ENCODE data around the gene FOSL2.

The FOSL2 gene

DNA sequence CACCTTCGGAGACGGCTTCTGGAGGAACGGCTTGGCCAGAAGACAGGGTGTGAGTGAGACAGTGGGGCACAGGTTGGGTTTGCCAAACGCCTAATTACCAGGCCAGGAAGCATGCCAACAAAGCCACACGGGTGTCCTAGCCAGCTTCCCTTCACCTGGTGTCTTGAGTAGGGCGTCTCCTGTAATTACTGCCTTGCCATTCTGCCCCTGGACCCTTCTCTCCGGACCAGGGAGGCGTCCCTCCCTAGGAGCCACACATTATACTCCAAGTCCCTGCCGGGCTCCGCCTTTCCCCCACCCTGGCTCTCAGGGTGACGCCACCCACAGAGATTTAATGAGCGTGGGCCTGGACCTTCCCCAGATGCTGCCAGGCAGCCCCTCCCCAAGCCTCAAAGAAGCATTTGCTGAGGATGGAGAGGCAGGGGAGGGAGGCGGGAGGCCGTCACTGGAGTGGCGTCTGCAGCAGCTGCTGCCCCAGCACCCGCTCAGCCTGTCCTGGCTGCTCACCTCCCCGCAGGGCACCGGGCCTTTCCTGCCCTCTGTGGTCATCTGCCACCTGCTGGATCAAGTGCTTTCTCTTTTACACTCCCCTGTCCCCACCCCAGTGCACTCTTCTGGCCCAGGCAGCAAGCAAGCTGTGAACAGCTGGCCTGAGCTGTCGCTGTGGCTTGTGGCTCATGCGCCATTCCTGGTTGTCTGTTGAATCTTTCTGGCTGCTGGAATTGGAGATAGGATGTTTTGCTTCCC lies 20.7 kb downstream of the FOSL2 start:
- DNase-seq (ENCODE audit: low read depth) = no peak

DNA sequence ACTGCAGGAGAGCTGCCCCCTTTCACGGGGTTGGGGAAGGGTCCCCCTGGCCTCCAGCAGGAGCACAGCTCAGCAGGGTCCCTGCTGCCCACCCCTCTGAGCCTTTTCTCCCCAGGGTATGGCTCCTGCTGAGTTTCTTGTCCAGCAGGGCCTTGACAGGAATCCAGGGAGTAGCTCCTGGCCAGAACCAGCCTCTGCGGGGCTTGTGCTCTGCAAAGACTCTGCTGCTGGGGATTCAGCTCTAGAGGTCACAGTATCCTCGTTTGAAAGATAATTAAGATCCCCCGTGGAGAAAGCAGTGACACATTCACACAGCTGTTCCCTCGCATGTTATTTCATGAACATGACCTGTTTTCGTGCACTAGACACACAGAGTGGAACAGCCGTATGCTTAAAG lies 21.2 kb downstream of the FOSL2 start:
- no peak for DNase-seq (ENCODE audit: low read depth)

DNA sequence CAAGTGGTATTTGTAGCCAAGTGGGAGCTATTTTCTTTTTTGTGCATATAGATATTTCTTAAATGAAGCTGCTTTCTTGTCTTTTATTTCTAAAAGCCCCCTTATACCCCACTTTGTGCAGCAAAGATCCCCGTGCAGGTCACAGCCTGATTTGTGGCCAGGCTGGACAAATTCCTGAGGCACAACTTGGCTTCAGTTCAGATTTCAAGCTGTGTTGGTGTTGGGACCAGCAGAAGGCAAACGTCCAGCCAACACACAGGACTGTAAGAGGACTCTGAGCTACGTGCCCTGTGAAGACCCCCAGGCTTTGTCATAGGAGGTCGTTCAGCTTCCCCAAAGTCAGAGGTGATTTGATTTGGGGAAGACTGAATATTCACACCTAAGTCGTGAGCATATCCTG lies 21.9 kb downstream of the FOSL2 start:
- no peak for DNase-seq (ENCODE audit: low read depth)

DNA sequence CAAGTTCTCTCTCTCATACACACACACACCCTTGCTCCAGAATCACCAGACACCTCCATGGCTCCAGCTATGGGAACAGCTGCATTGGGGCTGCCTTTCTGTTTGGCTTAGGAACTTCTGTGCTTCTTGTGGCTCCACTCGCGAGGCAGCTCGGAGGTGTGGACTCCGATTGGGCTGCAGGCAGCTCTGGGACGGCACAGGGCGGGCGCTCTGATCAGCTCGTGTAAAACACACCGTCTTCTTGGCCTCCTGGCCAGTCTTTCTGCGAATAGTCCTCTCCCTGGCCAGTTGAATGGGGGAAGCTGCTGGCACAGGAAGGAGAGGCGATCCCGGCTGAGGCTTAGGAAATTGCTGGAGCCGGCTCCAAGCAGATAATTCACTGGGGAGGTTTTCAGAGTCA lies 22.4 kb downstream of the FOSL2 start:
- no peak for DNase-seq (ENCODE audit: low read depth)

DNA sequence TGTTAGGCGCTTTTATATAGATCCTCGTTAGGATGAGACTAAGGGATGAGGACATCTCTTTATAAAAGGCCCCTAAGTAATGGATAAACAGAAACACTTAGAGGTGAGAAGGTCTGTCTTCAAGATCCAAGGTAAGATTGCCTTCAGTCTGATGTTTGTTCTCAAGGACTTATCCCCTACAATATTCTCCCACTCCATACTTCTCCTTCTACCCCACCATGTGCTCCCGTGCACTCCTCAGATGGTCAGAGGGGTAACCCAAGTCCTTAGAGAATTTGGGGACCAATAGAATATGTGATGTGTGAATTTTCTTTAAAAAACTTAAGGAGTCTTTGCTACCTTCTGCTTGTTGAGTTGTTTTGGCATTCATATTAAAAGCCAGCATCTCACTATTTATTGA lies 23.1 kb downstream of the FOSL2 start:
- DNase-seq (ENCODE audit: low read depth) = no peak

DNA sequence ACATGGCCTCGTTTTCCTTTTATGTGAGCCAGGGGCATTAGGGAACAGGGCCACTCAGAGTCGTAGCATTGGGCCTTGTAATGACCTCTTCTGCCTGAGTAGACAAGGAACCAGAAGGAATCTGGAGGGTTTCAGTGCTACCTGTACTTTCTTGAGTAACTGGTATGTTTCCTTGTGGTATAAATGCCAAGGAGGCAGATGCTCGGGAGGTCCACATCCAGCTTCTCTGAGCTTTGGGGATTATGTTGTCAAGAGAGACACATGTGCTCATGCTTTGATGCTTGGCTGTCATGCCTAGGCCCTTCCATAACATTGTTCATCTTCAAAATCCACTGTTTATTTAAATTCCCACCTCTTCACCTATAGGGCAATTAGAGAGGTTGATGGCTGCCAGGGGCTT lies 26.3 kb downstream of the FOSL2 start:
- DNase-seq (ENCODE audit: low read depth) = no peak

DNA sequence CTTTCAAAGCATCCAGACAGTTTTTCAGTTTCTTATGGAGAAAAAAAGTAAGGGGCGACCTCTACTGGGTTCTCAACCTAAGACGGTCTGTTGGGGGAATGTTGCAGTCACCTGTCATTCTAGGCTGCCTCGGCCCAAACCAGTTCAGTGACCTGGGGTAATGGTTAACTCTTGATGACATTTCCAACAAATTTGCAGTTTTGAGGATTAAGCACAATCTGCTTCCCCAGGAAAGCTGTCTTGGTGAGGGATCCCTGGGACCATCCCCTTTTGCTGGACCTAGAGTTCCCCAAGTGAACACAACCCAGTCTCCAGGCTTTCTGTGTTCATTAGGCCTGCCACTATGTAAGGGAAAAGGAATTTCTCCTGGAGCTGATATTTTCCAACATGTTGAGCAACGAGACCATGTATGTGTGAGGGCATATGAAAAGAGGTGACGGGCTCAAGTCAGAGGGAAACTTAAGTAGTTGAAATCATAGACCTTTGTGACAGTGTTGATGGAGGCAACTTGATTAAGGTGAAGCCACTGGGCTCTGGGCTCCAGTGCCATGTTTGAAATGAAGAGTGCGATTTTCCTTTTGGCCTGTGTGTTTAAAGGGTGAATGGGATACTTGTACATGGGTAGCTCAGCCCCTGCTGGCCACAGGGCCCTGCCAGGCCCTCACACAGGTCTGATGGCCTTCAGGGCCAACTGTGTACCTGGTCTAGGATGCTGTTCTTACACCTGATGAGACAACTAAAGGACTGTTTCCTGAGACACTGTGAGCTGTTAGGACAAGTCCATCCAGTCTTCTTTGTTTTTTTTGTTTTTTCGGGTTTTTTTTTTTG lies 27.0 kb downstream of the FOSL2 start:
- DNase-seq (ENCODE audit: low read depth) = no peak

DNA sequence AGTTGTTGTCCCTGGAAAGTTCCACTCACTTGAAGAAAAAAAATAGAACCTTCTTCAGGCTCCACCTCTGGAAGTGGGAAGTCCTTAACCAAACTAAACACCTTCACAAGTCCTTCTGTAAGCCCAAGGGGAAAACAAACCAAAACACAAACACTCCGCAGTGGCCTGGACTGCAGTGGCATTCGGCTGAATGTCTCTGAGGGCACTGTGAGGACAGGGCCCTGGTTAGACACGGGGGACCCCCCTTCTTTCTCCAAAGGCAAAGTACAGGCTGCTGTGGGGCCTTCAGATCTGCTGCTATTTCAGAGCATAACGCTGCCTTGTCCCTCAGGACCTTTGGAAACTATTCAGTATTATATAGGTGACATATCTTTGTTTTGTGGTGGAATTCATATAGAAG lies 28.1 kb downstream of the FOSL2 start:
- no peak for DNase-seq (ENCODE audit: low read depth)

DNA sequence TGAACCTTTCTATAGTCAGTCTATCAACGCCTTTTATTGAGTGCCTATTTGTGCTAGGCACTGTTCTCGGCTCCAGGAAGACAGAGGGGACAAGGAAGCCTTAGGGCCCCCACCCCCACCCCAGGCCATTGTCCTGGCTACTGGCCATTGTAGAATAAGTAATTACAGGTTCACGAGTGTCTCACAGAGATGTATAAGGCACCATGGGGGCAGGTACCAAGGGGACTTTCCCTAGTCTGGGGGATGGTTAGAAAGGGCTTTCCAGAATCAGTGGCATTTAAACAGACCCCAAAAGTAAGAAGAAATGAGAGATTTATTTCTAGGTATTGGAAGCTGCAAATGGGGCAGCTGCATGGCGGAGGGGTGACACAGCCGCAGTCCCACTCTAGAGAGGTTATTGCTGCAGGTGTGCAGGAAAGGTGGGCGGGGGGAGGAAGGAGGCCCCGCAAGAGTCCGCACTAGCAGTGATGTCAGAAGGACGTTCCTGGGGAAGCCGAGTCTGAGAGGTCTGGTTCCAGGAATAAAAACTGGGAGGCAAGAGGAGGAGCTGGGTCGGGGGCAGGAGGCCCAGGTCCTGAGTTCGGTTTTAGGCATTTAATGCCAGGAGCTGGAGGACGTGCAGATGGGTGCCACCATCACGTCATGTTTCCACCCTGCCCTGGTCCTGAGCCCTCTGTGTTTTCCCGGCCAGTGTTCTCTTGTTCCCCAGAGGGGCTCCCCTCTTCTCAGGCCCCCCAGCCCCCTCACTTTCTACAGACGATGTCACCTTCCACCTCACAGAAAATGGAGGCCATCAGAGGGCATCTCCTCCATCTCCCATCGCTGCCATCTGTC lies 30.5 kb downstream of the FOSL2 start:
- no peak for DNase-seq (ENCODE audit: low read depth)

DNA sequence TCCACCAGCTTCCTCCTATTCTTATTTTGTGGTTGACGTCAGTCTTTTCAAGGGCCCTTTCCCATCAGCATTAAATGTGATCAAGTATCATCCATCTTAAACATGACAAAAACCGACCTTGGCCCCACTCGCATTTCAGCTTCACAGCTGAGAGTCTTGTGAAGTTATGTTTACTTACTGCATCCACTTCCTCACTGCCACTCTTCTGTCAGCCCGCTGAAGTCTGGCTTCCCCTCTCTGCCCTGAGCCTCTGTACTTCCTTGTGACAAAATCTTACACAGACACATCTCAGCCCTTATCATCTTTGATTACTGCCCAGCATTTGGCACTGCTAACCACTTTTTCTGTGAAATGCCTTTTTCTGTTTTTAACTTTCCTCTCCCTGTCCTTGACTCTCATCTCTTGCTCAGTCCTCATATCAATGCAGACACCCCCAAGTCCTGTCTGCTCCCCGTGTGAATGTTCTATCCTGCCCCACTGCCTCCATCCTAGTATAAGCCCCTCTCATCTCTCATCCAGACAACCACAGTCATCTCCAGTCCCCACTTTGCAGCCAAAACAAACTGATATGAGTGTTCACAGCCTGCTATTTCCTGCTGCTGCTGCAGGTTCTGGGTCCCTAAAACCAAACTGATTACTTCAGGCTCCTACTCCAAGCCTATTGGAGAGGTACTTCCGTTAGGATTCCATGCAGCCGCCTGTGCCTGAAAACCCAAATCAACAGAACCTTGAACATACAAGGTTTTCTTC lies 31.4 kb downstream of the FOSL2 start:
- DNase-seq (ENCODE audit: low read depth) = no peak

DNA sequence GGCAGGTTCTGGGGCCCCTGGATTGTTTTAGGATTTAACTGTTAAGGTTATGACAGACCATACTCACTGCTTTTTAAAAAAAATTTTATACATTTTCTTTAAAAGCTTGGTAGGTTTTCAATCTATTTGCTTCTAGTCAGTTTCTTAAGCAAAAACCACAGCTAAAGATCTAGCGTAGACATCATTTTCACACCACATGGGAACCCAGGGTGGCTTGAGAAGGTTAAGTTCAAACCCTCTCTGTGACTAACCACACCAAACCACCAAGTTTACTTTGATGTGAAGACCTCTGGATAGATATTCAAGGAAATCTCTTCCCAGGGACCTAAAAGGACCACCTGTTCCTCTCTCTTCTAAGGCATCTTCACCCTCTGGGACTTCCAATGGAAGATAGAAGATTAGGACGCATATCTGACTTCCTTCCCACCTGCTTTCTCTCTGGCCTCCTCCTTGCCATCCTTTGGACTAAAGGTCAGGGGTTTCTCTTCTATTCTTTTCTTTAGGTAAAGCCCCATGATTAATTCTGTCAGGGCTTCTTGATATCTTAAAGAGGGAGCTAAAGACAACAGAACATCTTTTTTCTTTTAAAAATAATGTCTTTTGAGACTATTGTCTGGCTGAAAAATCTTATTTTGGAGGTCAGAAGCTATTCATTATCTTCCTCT lies 32.3 kb downstream of the FOSL2 start:
- DNase-seq (ENCODE audit: low read depth) = no peak

DNA sequence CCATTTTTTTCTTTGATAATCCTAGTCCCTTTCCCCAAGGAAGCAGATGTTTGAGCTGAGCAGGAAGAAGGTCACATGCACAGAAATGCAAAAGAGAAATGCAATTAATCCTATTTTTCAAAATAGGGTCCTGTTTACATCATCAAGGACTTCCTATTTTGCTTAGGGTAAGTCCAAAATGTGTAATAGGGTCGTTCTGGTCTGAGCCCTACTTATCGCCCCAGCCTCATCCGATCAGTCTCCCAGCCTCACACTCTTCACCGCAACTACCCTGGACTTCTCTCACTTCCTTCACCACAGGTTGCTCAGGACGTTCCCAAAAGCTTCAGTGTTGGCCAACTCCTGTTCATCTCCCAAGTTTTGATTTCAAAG lies 32.8 kb downstream of the FOSL2 start:
- DNase-seq (ENCODE audit: low read depth) = no peak

DNA sequence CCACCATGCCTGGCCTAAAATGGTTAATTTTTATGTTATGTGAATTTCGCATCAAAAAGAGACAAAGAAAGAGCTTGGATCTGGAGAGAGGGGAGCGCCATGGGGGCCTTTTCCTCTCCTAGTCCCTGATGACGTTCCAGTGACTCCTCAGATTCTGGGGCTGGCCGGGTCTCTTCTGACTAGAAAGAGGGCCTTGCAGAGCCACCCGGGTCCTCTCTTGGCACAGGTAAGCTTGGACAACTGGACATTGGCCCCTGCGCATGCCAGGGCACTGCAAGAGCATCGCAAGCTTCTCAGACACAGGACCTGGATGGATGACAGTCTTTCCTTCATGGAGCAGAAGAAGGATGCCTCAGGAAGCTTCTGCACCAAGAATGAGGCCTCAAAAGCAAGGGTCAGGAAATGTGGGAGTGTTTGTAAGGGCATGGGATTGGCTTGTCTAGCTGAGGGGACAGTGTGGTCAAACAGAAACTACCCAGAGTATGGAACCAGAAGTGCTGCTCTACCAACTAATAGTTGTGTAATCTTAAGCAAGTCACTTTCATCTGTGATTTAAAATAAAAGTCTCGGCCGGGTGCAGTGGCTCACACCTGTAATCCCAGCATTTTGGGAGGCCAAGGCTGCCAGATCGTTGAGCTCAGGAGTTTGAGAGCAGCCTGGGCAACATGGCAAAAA lies 35.2 kb downstream of the FOSL2 start:
- no peak for DNase-seq (ENCODE audit: low read depth)

DNA sequence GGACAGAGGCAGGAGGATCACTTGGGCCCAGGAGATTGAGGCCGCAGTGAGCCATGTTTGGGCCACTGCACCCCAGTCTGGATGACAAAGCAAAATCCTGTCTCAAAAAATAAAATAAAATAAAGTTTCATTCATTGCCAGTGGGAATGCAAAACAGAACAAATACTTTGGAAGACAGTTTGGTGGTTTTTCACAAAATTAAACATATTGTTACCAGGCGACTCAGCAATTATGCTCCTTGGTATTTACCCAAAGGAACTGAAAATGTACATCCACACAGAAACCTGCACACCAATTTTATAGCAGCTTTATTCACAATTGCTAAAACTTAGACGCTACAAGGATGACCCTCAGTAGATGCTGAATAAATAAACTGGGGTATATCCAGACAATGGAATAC lies 35.8 kb downstream of the FOSL2 start:
- no peak for DNase-seq (ENCODE audit: low read depth)

DNA sequence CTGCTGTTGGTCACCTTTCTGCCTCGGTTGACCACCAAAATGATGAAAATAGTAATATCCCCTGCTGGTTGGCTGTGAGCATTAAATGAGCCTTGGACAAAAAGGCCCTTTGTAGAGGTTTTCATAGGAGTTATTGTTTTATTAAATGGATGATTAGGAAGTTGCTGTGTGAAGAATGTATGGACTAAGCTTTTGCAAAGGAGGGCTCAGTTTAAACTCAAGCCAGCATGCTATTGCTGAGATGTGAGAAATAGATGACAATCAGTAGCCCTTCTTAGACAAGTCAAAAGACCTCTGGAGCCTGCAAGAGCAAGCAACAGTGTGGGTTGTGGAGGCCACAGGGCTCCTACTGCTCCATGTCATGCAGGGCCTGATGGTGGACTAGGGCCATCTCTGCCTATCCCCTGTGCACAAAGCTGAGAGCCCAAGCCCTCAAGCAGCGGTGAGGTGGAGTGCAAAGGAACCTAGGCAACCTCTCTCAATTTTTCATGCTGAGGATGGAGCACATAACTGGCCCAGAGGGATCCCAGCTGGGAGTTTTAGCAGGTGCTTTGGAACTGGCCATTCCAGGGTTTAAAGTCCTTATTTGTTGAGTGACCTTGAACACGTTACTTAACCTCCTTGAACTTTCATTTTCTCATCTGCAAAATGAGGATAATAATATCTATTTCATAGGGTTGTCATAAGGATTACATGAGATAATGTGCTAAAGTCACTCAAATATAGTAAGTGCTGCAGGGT lies 37.1 kb downstream of the FOSL2 start:
- no peak for DNase-seq (ENCODE audit: low read depth)

DNA sequence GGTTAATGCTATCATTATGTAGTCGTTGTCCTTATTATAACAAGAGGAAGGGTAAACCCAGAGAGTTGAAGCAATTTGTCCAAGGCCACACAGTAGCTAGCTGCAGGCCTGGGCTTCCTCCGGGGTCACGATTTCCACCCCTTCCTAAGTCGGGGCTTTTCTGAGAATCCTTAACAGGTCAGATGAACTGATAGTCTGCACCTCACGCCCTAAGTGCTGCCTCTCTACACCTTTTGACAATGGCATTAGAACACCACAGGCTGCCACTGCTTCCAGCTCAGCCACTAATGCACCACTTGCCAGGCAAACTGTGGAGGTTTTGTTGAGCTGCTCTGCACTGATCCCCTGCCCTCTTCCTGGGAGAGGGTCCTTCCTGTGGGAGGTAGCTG lies 37.7 kb downstream of the FOSL2 start:
- no peak for DNase-seq (ENCODE audit: low read depth)

DNA sequence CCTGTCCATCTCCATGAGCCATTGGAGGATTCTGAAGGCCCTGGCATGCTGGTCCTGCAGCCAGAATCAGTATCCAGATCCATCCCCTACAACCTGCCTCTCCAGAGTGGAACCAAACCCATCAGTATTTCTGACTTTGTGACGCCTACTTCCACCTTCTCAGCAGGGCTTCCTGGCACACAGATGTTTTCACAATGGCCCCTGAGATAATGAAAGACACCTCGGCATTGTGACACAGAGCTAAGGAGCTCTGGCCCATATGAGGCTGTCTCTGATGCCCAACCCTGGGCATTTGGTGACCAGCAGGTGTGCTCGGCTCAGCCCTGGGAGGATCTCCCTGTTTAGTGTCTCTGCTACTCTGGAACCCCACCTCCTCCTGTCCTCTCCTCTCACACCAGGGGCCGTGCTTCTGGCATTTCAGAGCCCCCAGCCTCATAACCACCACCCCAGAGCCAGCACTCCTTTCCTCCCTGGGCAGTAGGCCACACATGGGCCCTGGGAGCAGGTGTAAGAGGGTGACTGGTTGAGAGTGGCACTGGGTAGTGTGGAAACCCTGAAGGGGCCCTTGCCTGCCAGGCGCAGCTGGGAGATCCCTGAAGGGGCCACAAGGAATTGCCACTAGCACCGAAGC lies 38.2 kb downstream of the FOSL2 start:
- DNase-seq (ENCODE audit: low read depth) = no peak

DNA sequence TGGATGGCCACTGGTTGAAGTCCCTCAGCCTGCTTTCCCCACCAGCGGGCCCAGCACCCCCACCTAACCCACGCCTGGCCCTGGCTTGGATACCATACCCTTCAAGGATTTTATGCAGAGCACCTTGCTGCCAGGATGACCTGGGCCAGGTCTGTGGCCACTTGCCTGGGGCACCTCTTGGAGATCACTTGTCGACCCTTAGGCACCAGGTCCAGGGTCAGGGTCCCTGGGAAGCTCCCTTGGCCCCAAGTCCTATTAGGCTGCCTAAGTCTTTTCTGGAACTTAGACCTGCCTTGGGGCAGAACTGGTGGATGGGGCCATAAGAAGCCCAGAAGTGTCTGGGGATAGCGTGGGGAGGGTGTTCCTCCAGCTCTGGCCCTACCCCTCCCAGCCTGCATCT lies 39.1 kb downstream of the FOSL2 start:
- DNase-seq (ENCODE audit: low read depth) = no peak

DNA sequence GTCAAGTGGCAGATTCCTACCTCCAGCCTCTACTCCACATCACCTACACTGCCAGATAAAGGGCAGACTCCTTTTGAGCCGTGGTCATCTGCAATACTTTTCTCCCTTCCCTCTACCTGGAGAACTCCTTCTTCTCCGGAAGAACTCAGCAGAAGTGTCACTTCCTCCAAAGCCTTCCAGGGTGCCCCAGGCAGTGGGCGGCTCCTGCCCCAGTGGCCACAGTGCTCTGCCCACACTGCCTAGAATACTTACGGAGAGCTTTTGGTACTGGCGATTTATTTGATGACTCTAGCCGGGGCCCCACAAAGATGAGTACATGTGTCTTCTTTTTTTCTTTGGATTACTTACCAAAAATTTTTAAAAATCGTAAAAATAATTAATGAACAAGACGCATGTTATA lies 39.7 kb downstream of the FOSL2 start:
- DNase-seq (ENCODE audit: low read depth) = no peak

DNA sequence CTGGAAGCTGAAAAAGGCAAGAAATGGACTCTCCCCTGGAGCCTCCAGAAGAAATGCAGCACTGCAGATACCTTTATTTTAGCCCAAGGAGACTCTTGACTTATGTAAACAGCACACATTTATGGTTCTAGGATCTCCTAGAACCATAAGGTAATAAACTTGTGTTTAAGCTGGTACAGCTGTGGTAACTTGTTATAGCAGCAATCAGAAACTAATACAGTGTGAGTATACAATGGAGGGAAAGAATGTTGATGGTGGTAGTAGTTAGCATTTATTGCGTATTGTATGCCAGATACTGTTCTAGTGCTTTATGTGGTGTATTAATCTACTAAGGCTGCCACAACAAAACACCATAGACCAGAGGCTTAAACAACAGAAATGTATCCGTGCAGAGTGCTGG lies 40.6 kb downstream of the FOSL2 start:
- no peak for DNase-seq (ENCODE audit: low read depth)

All from activated T-helper 1 cell treated with Interleukin-2 at 50 U/mL for 16 hours (primary cell).